Measurements from ENCODE around the gene SLC38A3.

GRCh38 chr3:50241713-50242380 lies 36.8 kb downstream of the SLC38A3 start:
- no peak for TF ChIP-seq CTCF (IDR thresholded peaks at IDR 0.05; ENCODE audit: low read depth, low read length)
- TF ChIP-seq POLR2A (IDR thresholded peaks at IDR 0.05; ENCODE audit: extremely low read depth, insufficient read length): no peak
- TF ChIP-seq MAX (IDR thresholded peaks at IDR 0.05; ENCODE audit: low read depth, low read length): no peak
- TF ChIP-seq MYC (IDR thresholded peaks at IDR 0.05; ENCODE audit: low read depth, low read length): no peak

Data from NB4 (cell line).